Chondrocyte (in vitro differentiated cells): ENCODE measurements around the gene ABHD15. TPM values are rescaled to one million over a fixed set of nuclear protein-coding genes. Genes with fewer than 3 reads are reported as not detected.
"Not testable (repeated sequence)": the region's sequence is repeated elsewhere in the genome, so short reads cannot be mapped to it uniquely, and the experiment has no call there.

Experiments
- DNase-seq: peaks from one replicate; pipeline ENCODE4 v3.0.0; 2021; ENCODE audit warnings: mixed read lengths, low spot score
- H3K27ac Mint-ChIP-seq: one replicate; pipeline ENCODE4 v1.8.0; 2021; ENCODE audit warnings: mild to moderate bottlenecking, moderate library complexity, mixed read lengths; ENCODE audit not compliant: unreplicated experiment
- H3K27me3 Mint-ChIP-seq: 2 replicates; pipeline ENCODE4 v1.8.0; 2021; ENCODE audit warnings: low read depth, mixed read lengths
- H3K36me3 Mint-ChIP-seq: 2 replicates; pipeline ENCODE4 v1.8.0; 2021; ENCODE audit warnings: low read depth, mixed read lengths
- H3K4me1 Mint-ChIP-seq: 2 replicates; pipeline ENCODE4 v1.8.0; 2021; ENCODE audit warnings: low read depth, mild to moderate bottlenecking, mixed read lengths
- H3K4me3 Mint-ChIP-seq: one replicate; pipeline ENCODE4 v1.8.0; 2021; ENCODE audit warnings: mild to moderate bottlenecking, moderate library complexity, mixed read lengths; ENCODE audit not compliant: unreplicated experiment
- H3K9me3 Mint-ChIP-seq: 2 replicates; pipeline ENCODE4 v1.8.0; 2021; ENCODE audit warnings: low read depth, mixed read lengths
- total RNA-seq: library from RNA; stranded (reverse); gene quantifications from 3 replicates; pipeline ENCODE4 v1.2.1, GENCODE V29; 2021
- TF ChIP-seq, protein P1 (sequence below): fragments of 200-600 bp; sonication (generic); IDR thresholded peaks from 2 replicates; pipeline ENCODE4 v1.5.0; 2021; ENCODE audit warnings: antibody characterized with exemption, mild to moderate bottlenecking, moderate library complexity

Gene ABHD15
- total RNA-seq, 1 donor from 2014 or later: 11.7 TPM

DNA sequence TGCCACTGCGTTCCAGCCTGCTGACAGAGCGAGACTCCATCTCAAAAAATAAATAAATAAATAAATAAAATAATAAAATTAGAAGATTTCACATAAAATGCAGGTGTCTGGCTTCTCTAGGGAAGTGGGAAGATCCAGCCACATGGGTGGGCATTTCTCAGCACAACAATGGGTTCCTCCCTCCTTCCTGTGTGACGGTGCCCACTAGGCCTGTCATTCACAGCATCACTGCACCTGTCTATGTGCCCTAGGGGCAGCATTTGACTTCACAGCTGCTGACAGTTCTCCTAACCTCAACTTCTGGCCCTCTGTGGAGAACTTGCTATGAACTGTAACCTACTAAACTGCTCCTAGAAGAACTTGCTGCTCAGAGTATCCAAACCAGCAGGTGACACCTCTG lies 3.0 kb downstream of the ABHD15 start:
- TF ChIP-seq, protein P1, sequence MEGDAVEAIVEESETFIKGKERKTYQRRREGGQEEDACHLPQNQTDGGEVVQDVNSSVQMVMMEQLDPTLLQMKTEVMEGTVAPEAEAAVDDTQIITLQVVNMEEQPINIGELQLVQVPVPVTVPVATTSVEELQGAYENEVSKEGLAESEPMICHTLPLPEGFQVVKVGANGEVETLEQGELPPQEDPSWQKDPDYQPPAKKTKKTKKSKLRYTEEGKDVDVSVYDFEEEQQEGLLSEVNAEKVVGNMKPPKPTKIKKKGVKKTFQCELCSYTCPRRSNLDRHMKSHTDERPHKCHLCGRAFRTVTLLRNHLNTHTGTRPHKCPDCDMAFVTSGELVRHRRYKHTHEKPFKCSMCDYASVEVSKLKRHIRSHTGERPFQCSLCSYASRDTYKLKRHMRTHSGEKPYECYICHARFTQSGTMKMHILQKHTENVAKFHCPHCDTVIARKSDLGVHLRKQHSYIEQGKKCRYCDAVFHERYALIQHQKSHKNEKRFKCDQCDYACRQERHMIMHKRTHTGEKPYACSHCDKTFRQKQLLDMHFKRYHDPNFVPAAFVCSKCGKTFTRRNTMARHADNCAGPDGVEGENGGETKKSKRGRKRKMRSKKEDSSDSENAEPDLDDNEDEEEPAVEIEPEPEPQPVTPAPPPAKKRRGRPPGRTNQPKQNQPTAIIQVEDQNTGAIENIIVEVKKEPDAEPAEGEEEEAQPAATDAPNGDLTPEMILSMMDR: no peak
- peak; percentile 13 for DNase-seq
- peaks cover 7% of the 10 kb centered on the region for H3K4me1 Mint-ChIP-seq
- no peaks in the 10 kb centered on the region for H3K27me3 Mint-ChIP-seq
- no peaks in the 10 kb centered on the region for H3K9me3 Mint-ChIP-seq
- H3K4me3 Mint-ChIP-seq: no peak overlapping the region
- peaks cover 8% of the 10 kb centered on the region for H3K36me3 Mint-ChIP-seq
- no peak overlapping the region for H3K27ac Mint-ChIP-seq

- DNase-seq: peak; percentile 60
- H3K9me3 Mint-ChIP-seq: no peaks in the 10 kb centered on the region
- TF ChIP-seq, protein P1: no peak
- H3K27ac Mint-ChIP-seq: no peak overlapping the region
- no peaks in the 10 kb centered on the region for H3K27me3 Mint-ChIP-seq
- H3K4me3 Mint-ChIP-seq: no peak overlapping the region
- H3K4me1 Mint-ChIP-seq: peaks cover 7% of the 10 kb centered on the region
- H3K36me3 Mint-ChIP-seq: peaks cover 8% of the 10 kb centered on the region
Measured at GRCh38 chr17:29562615-29563014, 4.2 kb downstream of the ABHD15 start.

DNA sequence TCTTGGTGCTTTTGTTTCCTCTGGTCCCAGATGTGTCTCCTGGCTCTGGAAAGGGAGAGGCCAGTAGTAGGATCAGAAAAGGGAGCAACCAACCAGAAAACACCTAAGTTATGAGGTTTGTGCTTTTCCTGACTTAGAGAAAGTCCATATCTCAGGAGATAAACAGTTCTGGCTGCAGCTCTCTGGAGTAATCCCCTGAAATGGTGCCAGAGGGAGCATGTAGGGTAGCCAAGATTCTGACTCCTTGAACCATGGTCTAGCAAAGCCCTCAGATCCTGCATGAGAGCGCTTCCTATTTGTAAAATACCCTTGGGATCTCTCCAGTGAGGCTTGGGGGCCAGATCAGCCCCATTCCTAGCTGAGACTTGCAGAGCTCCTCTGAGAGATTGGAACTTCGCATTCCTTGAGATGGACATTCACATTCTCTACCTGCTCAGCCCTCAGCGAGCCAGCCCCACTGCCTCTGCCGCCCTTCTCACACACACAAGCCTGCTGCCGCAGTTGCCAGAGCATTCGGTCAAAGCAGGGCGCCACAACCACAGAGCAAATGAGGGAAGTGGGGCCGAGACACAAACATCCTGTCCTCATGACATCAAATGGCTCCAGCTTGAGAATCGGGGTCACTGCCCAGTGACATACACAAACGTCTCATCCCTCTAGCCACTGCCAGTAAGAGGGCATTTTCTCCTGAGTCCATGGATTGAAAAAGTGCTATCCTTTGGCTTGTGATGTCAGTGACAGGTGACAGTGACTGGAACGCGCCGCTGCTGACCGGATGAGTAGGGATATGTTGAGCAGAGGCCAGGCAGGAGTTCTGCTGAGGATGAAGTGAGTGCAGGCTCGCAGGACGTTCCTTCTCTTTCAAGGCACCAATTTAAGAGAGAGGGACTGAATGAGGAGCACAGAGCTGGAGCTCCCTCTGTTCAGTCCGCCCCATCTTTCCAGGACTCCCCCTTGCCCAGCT lies 5.0 kb downstream of the ABHD15 start:
- no peaks in the 10 kb centered on the region for H3K27me3 Mint-ChIP-seq
- H3K27ac Mint-ChIP-seq: no peak overlapping the region
- peak; percentile 59 for DNase-seq
- no peaks in the 10 kb centered on the region for H3K9me3 Mint-ChIP-seq
- no peak overlapping the region for H3K4me3 Mint-ChIP-seq
- H3K4me1 Mint-ChIP-seq: peaks cover 7% of the 10 kb centered on the region
- TF ChIP-seq, protein P1: no peak
- peaks cover 8% of the 10 kb centered on the region for H3K36me3 Mint-ChIP-seq

DNA sequence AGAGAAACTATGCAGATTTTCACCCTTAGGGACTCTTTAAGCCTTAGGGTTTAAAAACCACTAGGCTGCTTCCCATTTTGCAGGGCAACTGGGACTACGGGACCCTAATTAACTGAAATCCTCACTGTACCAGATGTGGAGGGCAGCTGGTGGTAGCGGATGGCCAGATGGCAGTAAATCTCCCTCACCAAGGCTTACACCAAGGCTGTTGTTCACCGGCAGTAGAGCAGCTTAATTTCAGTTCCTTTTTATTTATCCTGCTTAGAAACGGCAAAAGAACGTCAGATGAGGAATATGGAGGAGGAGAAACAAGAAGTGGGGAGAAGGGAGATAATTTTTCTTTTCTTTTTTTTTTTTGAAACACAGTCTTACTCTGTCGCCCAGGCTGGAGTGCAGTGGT lies 6.5 kb downstream of the ABHD15 start:
- Mint-ChIP-seq H3K27me3 (no peaks in the 10 kb centered on the region), H3K4me3 (no peak overlapping the region), H3K9me3 (no peaks in the 10 kb centered on the region), H3K4me1 (no peaks in the 10 kb centered on the region), H3K27ac (no peak overlapping the region), H3K36me3 (peaks cover 8% of the 10 kb centered on the region)
- DNase-seq: no peak
- TF ChIP-seq, protein P1: no peak

DNA sequence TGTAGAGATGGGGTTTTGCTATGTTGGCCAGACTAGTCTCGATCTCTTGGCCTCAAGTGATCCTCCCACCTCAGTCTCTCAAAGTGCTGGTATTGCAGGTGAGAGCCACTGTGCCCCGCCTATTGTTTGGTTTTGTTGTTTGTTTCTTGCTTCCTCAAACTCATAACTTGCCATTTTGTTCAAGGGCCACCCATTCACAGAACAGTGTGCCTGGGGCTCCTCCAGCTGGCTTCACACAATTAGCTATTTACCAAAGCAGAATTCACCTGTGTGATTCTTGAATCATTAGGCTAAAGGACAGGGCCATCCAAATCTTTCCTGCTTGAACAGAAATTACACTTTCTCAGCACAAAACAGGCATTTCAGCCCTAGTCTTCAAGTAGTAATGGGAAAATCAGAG lies 7.2 kb downstream of the ABHD15 start:
- H3K4me3 Mint-ChIP-seq: no peak overlapping the region
- H3K36me3 Mint-ChIP-seq: peaks cover 8% of the 10 kb centered on the region
- TF ChIP-seq, protein P1: no peak
- DNase-seq: no peak
- no peaks in the 10 kb centered on the region for H3K27me3 Mint-ChIP-seq
- H3K4me1 Mint-ChIP-seq: no peaks in the 10 kb centered on the region
- no peak overlapping the region for H3K27ac Mint-ChIP-seq
- no peaks in the 10 kb centered on the region for H3K9me3 Mint-ChIP-seq

DNA sequence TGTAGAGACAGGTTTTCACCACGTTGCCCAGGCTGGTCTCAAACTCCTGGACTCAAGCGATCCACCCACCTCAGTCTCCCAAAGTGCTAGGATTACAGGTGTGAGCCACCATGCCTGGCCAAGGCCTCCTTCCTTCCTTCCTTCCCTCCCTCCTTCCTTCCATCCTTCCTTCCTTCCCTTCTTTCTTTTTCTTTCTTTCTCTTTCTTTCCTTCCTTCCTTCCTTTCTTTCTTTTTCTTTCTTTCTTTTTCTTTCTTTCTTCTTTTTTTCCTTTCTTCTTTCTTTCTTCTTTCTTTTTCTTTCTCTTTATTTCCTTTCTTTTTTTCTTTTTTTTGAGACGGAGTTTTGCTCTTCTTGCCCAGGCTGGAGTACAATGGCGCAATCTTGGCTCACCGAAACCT lies 8.7 kb downstream of the ABHD15 start:
- not testable (repeated sequence) for H3K27me3 Mint-ChIP-seq, H3K27ac Mint-ChIP-seq, H3K36me3 Mint-ChIP-seq, H3K9me3 Mint-ChIP-seq, H3K4me3 Mint-ChIP-seq, DNase-seq, H3K4me1 Mint-ChIP-seq
